ENCODE measurements around the gene CDC34.

The CDC34 gene

DNA sequence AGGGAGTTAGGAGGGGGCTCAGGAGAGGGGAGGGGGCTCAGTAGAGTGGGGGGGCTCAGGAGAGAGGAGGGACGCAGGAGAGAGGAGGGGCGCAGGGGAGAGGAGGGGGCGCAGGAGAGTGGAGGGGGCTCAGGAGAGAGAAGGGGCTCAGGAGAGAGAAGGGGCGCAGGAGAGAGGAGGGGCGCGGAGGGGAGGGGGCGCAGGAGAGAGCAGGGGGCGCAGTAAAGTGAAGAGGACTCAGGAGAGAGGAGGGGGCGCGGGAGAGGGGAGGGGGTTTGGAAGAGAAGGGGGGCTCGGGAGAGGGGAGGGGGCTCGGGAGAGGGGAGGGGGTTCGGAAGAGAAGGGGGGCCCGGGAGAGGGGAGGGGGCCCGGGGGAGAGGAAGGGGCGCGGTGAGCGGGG is 34.6 kb upstream of the CDC34 start:
- Histone ChIP-seq H3K4me3 (ENCODE audit: low read depth in 1 of 2, low read length in 1 of 2) (no peak overlapping the region), H3K9me3 (no peaks in the 10 kb centered on the region), H3K27ac (no peak overlapping the region), H3K4me1 (ENCODE audit: control insufficient read depth in 1 of 2, insufficient read depth in 1 of 2, low read depth in 1 of 2, low read length in 1 of 2) (peaks cover 25 to 45% of the 10 kb centered on the region in 2 experiments), H3K27me3 (peaks cover 71% of the 10 kb centered on the region), H3K36me3 (no peaks in the 10 kb centered on the region)
- TF ChIP-seq, protein P1, sequence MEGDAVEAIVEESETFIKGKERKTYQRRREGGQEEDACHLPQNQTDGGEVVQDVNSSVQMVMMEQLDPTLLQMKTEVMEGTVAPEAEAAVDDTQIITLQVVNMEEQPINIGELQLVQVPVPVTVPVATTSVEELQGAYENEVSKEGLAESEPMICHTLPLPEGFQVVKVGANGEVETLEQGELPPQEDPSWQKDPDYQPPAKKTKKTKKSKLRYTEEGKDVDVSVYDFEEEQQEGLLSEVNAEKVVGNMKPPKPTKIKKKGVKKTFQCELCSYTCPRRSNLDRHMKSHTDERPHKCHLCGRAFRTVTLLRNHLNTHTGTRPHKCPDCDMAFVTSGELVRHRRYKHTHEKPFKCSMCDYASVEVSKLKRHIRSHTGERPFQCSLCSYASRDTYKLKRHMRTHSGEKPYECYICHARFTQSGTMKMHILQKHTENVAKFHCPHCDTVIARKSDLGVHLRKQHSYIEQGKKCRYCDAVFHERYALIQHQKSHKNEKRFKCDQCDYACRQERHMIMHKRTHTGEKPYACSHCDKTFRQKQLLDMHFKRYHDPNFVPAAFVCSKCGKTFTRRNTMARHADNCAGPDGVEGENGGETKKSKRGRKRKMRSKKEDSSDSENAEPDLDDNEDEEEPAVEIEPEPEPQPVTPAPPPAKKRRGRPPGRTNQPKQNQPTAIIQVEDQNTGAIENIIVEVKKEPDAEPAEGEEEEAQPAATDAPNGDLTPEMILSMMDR (IDR thresholded peaks at IDR 0.05): no peak

DNA sequence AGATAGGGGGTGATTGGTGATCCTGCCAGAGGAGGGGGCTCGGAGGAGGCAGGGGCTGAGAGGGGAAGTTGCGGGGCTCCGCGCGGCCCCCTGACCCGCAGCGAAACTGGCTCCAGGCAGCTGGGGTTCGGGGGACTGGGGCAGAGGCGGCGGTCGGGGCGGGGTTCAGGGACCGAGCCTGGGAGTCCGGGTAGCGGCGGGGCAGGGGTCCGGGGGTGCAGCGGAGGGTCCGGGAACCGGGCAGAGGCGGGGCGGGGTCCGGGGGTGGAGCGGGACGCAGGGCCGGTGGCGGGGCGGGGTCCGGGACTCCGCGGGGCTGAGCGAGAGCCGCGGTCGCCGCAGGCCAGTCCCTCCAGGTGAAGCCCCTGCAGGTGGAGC is 34.1 kb upstream of the CDC34 start:
- Histone ChIP-seq H3K9me3 (no peaks in the 10 kb centered on the region), H3K36me3 (no peaks in the 10 kb centered on the region), H3K4me1 (ENCODE audit: control insufficient read depth in 1 of 2, insufficient read depth in 1 of 2, low read depth in 1 of 2, low read length in 1 of 2) (peaks cover 30 to 50% of the 10 kb centered on the region in 2 experiments), H3K27ac (no peak overlapping the region), H3K27me3 (peaks cover 71% of the 10 kb centered on the region), H3K4me3 (ENCODE audit: low read depth in 1 of 2, low read length in 1 of 2) (peak overlapping the region; percentile 30 to 53)
- TF ChIP-seq, protein P1 (IDR thresholded peaks at IDR 0.05): no peak

DNA sequence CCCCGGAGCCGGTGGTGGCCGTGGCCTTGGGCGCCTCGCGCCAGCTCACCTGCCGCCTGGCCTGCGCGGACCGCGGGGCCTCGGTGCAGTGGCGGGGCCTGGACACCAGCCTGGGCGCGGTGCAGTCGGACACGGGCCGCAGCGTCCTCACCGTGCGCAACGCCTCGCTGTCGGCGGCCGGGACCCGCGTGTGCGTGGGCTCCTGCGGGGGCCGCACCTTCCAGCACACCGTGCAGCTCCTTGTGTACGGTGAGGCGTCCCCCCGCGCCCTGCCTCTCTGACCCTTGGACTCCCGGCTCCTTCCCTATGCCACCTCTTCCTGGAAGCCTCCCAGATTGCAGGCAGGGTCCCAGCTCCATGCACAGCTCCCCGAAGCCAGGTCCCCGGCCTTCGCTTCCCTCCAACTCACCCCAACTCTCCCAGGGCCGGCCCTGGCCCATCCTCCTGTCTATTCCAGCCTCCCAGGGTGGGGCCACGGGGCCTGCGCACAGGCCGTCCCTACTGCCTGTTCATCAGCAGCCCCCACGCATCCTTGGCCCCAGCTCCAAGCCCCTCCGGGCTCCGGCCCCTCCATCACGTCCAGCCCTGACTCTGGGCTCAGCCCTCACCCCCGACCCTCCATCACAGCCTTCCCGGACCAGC is 33.6 kb upstream of the CDC34 start:
- TF ChIP-seq, protein P1 (IDR thresholded peaks at IDR 0.05): no peak
- Histone ChIP-seq H3K27me3 (peaks cover 71% of the 10 kb centered on the region), H3K36me3 (no peaks in the 10 kb centered on the region), H3K9me3 (no peaks in the 10 kb centered on the region), H3K4me3 (ENCODE audit: low read depth in 1 of 2, low read length in 1 of 2) (peak overlapping the region; percentile 30 to 53), H3K27ac (peak overlapping the region; percentile 10), H3K4me1 (ENCODE audit: control insufficient read depth in 1 of 2, insufficient read depth in 1 of 2, low read depth in 1 of 2, low read length in 1 of 2) (peaks cover 35 to 55% of the 10 kb centered on the region in 2 experiments)

DNA sequence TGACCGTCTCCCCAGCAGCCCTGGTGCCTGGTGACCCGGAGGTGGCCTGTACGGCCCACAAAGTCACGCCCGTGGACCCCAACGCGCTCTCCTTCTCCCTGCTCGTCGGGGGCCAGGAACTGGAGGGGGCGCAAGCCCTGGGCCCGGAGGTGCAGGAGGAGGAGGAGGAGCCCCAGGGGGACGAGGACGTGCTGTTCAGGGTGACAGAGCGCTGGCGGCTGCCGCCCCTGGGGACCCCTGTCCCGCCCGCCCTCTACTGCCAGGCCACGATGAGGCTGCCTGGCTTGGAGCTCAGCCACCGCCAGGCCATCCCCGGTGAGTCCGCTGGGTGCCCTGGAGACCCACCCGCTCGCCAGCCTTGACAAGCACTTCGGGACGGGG is 33.1 kb upstream of the CDC34 start:
- Histone ChIP-seq H3K27me3 (peaks cover 68% of the 10 kb centered on the region), H3K9me3 (no peaks in the 10 kb centered on the region), H3K4me1 (ENCODE audit: control insufficient read depth in 1 of 2, insufficient read depth in 1 of 2, low read depth in 1 of 2, low read length in 1 of 2) (peaks cover 39 to 59% of the 10 kb centered on the region in 2 experiments), H3K4me3 (ENCODE audit: low read depth in 1 of 2, low read length in 1 of 2) (peak overlapping the region in 1 of 2 experiments; percentile 53), H3K27ac (no peak overlapping the region), H3K36me3 (no peaks in the 10 kb centered on the region)
- TF ChIP-seq, protein P1 (IDR thresholded peaks at IDR 0.05): no peak

DNA sequence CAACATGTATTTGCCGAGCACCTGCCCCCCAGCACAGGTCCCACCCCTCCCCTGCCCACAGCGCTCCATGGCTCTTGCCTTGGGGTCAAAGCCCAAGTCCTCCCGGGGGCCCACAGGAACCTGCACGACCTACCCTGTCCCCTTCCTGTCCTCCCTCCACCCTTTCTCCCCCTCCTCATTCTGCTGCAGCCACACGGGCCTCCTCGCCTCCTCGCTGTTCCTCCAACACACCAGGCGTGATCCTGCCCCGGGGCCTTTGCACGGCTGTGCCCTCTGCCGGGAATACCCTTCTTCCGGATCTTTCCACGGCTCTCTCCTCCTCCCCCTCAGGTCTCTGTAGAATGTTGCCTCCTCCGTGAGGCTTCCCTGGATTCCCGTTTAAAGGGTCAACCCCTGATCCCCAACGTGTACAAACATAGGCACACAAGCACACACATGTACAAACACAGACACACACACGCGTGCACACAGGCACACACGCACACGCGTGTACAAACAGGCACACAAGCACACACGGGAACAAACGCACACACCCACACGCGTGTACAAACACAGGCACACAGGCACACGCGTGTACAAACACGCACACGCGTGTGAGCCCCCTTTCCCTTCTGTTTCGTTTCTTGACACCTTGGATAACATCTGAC is 32.5 kb upstream of the CDC34 start:
- Histone ChIP-seq H3K27ac (no peak overlapping the region), H3K36me3 (no peaks in the 10 kb centered on the region), H3K4me3 (ENCODE audit: low read depth in 1 of 2, low read length in 1 of 2) (no peak overlapping the region), H3K27me3 (peaks cover 62% of the 10 kb centered on the region), H3K9me3 (no peaks in the 10 kb centered on the region), H3K4me1 (ENCODE audit: control insufficient read depth in 1 of 2, insufficient read depth in 1 of 2, low read depth in 1 of 2, low read length in 1 of 2) (peaks cover 42 to 63% of the 10 kb centered on the region in 2 experiments)
- TF ChIP-seq, protein P1 (IDR thresholded peaks at IDR 0.05): no peak
